Parathyroid adenoma (tissue), 2 donors: Measurements from ENCODE around the gene ABCB1.

Experiments used
- H2AFZ ChIP-seq: fragments of 300-600 bp; sonication (generic); one replicate; pipeline ENCODE4 v1.7.0; 2017; ENCODE audit warnings: antibody characterized with exemption, mild to moderate bottlenecking
- H3K27ac ChIP-seq: fragments of 300-600 bp; sonication (generic); one replicate; pipeline ENCODE4 v1.7.0; 2017
- H3K27me3 ChIP-seq: fragments of 300-600 bp; sonication (generic); one replicate; pipeline ENCODE4 v1.7.0; 2017; ENCODE audit warnings: low read length; ENCODE audit not compliant: control insufficient read depth, insufficient read depth
- H3K36me3 ChIP-seq: fragments of 300-600 bp; sonication (generic); one replicate; pipeline ENCODE4 v1.7.0; 2017; ENCODE audit warnings: low read length; ENCODE audit not compliant: control insufficient read depth, insufficient read depth
- H3K4me1 ChIP-seq: fragments of 300-600 bp; sonication (generic); one replicate; pipeline ENCODE4 v1.7.0; 2017; ENCODE audit warnings: control low read depth
- H3K4me2 ChIP-seq: fragments of 300-600 bp; sonication (generic); one replicate; pipeline ENCODE4 v1.7.0; 2017; ENCODE audit warnings: low read length
- H3K4me3 ChIP-seq: fragments of 300-600 bp; sonication (generic); one replicate; pipeline ENCODE4 v1.7.0; 2017; ENCODE audit warnings: low read depth, low read length
- H3K79me2 ChIP-seq: fragments of 300-600 bp; sonication (generic); one replicate; pipeline ENCODE4 v1.7.0; 2017; ENCODE audit warnings: control low read depth
- H3K9ac ChIP-seq: fragments of 300-600 bp; sonication (generic); one replicate; pipeline ENCODE4 v1.7.0; 2017; ENCODE audit warnings: mild to moderate bottlenecking
- H3K9me3 ChIP-seq: fragments of 300-600 bp; sonication (generic); one replicate; pipeline ENCODE4 v1.7.0; 2017; ENCODE audit warnings: low read length; ENCODE audit not compliant: control insufficient read depth
- TF ChIP-seq, protein P1 (sequence below): fragments of 300-600 bp; sonication (generic); IDR thresholded peaks from one replicate; pipeline ENCODE4 v1.7.0; 2017; ENCODE audit warnings: antibody characterized with exemption, mild to moderate bottlenecking
- donor health status: primary hyperparathyroidism.

The ABCB1 gene

DNA sequence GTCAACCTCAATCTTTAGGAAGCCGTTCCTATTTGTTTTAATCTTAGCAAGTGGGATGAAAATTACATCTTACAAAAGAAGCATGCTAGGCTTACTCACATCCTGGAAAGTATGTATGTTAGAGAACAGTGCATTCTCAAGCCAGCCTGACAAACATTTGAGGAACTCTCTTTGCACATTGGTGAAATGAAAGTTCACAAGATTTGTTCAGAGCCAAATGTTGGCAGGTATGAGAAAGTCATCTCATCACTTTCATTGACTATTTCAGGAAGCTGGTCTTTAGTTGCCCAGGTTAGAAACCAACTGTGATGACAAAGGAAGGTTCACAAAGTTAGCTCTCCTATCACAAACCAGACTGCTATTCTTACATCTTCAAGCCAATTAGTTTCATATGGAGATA, 57.1 kb downstream of the ABCB1 start:
- TF ChIP-seq, protein P1, sequence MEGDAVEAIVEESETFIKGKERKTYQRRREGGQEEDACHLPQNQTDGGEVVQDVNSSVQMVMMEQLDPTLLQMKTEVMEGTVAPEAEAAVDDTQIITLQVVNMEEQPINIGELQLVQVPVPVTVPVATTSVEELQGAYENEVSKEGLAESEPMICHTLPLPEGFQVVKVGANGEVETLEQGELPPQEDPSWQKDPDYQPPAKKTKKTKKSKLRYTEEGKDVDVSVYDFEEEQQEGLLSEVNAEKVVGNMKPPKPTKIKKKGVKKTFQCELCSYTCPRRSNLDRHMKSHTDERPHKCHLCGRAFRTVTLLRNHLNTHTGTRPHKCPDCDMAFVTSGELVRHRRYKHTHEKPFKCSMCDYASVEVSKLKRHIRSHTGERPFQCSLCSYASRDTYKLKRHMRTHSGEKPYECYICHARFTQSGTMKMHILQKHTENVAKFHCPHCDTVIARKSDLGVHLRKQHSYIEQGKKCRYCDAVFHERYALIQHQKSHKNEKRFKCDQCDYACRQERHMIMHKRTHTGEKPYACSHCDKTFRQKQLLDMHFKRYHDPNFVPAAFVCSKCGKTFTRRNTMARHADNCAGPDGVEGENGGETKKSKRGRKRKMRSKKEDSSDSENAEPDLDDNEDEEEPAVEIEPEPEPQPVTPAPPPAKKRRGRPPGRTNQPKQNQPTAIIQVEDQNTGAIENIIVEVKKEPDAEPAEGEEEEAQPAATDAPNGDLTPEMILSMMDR: no peak
- H3K36me3 ChIP-seq: no peaks in the 10 kb centered on the region
- H3K9me3 ChIP-seq: no peaks in the 10 kb centered on the region
- H3K79me2 ChIP-seq: no peaks in the 10 kb centered on the region
- no peak overlapping the region for H2AFZ ChIP-seq
- no peak overlapping the region for H3K4me3 ChIP-seq
- H3K4me2 ChIP-seq: no peak overlapping the region
- no peak overlapping the region for H3K9ac ChIP-seq
- H3K4me1 ChIP-seq: no peaks in the 10 kb centered on the region
- H3K27me3 ChIP-seq: no peaks in the 10 kb centered on the region
- no peak overlapping the region for H3K27ac ChIP-seq

DNA sequence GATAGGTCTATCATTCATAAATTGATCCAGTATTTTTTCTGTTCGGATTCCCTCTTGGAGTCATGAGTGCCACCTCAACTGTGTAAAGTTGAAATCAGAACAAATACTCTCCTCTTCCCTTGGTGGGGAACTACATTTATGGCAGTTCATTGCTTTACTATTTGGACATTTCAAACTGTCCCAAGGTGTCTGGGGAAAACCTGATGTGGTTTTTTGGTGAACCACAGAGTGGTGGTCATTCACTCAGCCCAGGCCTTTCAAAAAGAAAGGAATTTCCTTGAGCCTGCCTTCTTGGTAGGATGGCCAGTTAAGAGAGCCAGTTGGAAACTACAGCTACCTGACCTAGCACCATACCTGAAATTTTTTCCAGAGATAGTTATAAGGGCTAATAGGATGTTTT, 59.0 kb downstream of the ABCB1 start:
- H3K27me3 ChIP-seq: no peaks in the 10 kb centered on the region
- no peaks in the 10 kb centered on the region for H3K36me3 ChIP-seq
- H3K9ac ChIP-seq: no peak overlapping the region
- no peaks in the 10 kb centered on the region for H3K9me3 ChIP-seq
- H3K4me3 ChIP-seq: no peak overlapping the region
- no peak overlapping the region for H3K27ac ChIP-seq
- no peak overlapping the region for H2AFZ ChIP-seq
- no peaks in the 10 kb centered on the region for H3K79me2 ChIP-seq
- H3K4me1 ChIP-seq: no peaks in the 10 kb centered on the region
- no peak overlapping the region for H3K4me2 ChIP-seq
- TF ChIP-seq, protein P1: no peak

DNA sequence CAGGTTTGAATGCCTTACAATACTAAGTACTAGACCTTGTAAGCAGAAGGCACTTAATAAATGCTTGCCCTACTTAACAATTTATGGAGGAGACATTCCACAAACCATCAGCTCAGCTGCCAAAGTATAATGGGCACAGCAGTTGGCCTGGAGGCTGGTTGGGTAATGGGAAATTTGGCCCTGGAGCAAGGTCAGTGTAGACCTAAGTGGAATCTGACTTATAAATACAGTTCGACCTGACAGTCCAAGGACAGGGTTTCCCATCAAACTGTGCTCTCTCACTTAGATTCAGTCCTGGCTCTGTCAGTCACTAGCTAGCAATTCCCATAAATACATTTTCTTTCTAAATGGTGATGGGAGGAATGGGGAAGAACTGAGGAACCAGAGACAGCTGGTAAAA, 62.6 kb downstream of the ABCB1 start:
- Histone ChIP-seq H3K36me3 (no peaks in the 10 kb centered on the region), H3K4me2 (no peak overlapping the region), H3K27me3 (no peaks in the 10 kb centered on the region), H3K4me1 (no peaks in the 10 kb centered on the region), H3K79me2 (no peaks in the 10 kb centered on the region), H3K9ac (no peak overlapping the region), H3K4me3 (no peak overlapping the region), H3K9me3 (no peaks in the 10 kb centered on the region), H3K27ac (no peak overlapping the region), H2AFZ (no peak overlapping the region)
- TF ChIP-seq, protein P1: no peak

DNA sequence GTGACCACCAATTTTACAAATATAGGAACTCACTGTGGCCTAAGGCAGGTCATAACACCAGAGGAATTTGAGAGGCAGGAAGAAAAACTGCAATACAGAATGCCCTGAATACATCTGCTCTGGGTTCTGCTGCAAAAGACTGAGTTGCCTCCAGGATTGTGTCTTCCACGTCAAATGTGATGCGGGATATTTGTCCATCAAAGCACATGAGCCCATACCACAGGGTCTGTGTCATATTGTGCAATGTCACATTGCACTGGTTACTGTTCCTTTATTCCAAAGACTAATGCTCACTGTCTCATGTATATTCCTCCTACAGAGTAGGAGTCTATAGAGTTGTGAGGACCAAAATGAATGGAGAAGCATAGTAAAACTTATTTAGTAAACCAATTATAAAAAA, 66.6 kb downstream of the ABCB1 start:
- no peaks in the 10 kb centered on the region for H3K9me3 ChIP-seq
- no peak overlapping the region for H2AFZ ChIP-seq
- no peak overlapping the region for H3K27ac ChIP-seq
- H3K4me2 ChIP-seq: no peak overlapping the region
- TF ChIP-seq, protein P1: no peak
- H3K36me3 ChIP-seq: no peaks in the 10 kb centered on the region
- H3K4me1 ChIP-seq: no peaks in the 10 kb centered on the region
- no peaks in the 10 kb centered on the region for H3K27me3 ChIP-seq
- no peak overlapping the region for H3K4me3 ChIP-seq
- H3K79me2 ChIP-seq: no peaks in the 10 kb centered on the region
- H3K9ac ChIP-seq: no peak overlapping the region

DNA sequence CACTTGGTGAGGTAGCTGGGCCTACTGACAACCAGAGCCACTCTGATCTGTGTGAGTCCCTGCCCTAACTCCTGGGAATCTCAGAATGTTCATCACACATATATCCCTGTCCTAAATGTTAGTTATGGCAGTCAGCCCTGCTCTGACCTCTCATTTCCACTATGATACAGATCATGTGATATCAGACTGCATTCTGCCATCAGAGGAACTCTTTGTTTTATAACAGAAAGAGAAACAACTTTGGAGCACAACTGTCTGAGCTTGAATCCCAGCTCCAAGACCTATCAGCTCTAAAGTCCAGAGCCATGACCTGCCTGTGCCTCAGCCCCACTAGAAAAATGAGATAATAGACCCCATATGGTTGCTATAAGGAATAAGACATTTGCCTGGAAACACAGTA, 70.6 kb downstream of the ABCB1 start:
- Histone ChIP-seq H3K9ac (no peak overlapping the region), H3K79me2 (no peaks in the 10 kb centered on the region), H3K36me3 (no peaks in the 10 kb centered on the region), H3K4me1 (no peaks in the 10 kb centered on the region), H3K4me2 (no peak overlapping the region), H3K27me3 (no peaks in the 10 kb centered on the region), H3K4me3 (no peak overlapping the region), H3K27ac (no peak overlapping the region), H3K9me3 (no peaks in the 10 kb centered on the region), H2AFZ (no peak overlapping the region)
- TF ChIP-seq, protein P1: no peak
